Hepatocyte (in vitro differentiated cells): ENCODE data around the gene ALX4. TPM values are rescaled to one million over a fixed set of nuclear protein-coding genes. Genes with fewer than 3 reads are reported as not detected.

Experiments used
- DNase-seq: peaks from one replicate; pipeline ENCODE4 v3.0.0-alpha.2; 2016; ENCODE audit warnings: low spot score
- H2AFZ ChIP-seq: fragments of 200-600 bp; sonication (generic); 2 replicates; pipeline ENCODE4 v1.6.0; 2016; ENCODE audit warnings: antibody characterized with exemption, mild to moderate bottlenecking
- H3K27ac ChIP-seq: fragments of 200-600 bp; sonication (generic); 2 replicates; pipeline ENCODE4 v1.5.1; 2016; ENCODE audit warnings: mild to moderate bottlenecking
- H3K27me3 ChIP-seq: fragments of 200-600 bp; sonication (generic); 2 replicates; pipeline ENCODE4 v1.6.1; 2016
- H3K36me3 ChIP-seq: fragments of 200-600 bp; sonication (generic); replicated peaks from 2 replicates; pipeline ENCODE4 v1.5.1; 2016; ENCODE audit warnings: low read depth; ENCODE audit not compliant: insufficient read depth
- H3K4me1 ChIP-seq: fragments of 200-600 bp; sonication (generic); 2 replicates; pipeline ENCODE4 v1.5.1; 2016; ENCODE audit warnings: mild to moderate bottlenecking, moderate library complexity; ENCODE audit not compliant: insufficient read depth
- H3K4me2 ChIP-seq: fragments of 200-600 bp; sonication (generic); 2 replicates; pipeline ENCODE4 v1.6.0; 2016
- H3K4me3 ChIP-seq: fragments of 200-600 bp; sonication (generic); 2 replicates; pipeline ENCODE4 v1.5.1; 2016; ENCODE audit warnings: mild to moderate bottlenecking
- H3K79me2 ChIP-seq: fragments of 200-600 bp; sonication (generic); 2 replicates; pipeline ENCODE4 v1.6.0; 2017; ENCODE audit warnings: mild to moderate bottlenecking
- H3K9me2 ChIP-seq: fragments of 200-600 bp; sonication (generic); replicated peaks from 2 replicates; pipeline ENCODE4 v1.6.0; 2017; ENCODE audit warnings: mild to moderate bottlenecking; ENCODE audit not compliant: insufficient read depth
- H3K9me3 ChIP-seq: fragments of 200-600 bp; sonication (generic); 2 replicates; pipeline ENCODE4 v1.5.1; 2016; ENCODE audit warnings: low read depth, mild to moderate bottlenecking
- H4K20me1 ChIP-seq: fragments of 200-600 bp; sonication (generic); 2 replicates; pipeline ENCODE4 v1.6.0; 2016; ENCODE audit warnings: mild to moderate bottlenecking; ENCODE audit not compliant: insufficient read depth, poor library complexity, severe bottlenecking
- EZH2 ChIP-seq: fragments of 200-600 bp; sonication (generic); IDR thresholded peaks from 2 replicates; pipeline ENCODE4 v1.6.1; 2016; ENCODE audit warnings: antibody characterized with exemption, mild to moderate bottlenecking, borderline replicate concordance
- EZH2phosphoT487 ChIP-seq: fragments of 200-600 bp; sonication (generic); IDR thresholded peaks from one replicate; pipeline ENCODE4 v1.6.1; 2018; ENCODE audit warnings: antibody characterized with exemption, mild to moderate bottlenecking, low read depth, moderate library complexity; ENCODE audit not compliant: unreplicated experiment, severe bottlenecking
- WGBS: methylation state at CpG from one replicate; pipeline ENCODE4 v1.1.6; 2016; ENCODE audit warnings: low lambda C conversion rate; ENCODE audit errors: missing lambda C conversion rate; 5-methylcytosine and 5-hydroxymethylcytosine counted together
- polyA plus RNA-seq: library from polyadenylated mRNA; unstranded; fragments of >200 nt; fragmentation: Nextera tagmentation; extraction: Ambion mirVana; gene quantifications from 2 replicates; pipeline ENCODE4 v1.2.1, GENCODE V29; 2016
- total RNA-seq: library from RNA; depleted of rRNA; stranded (reverse); fragments of >200 nt; gene quantifications from 2 replicates; pipeline ENCODE4 v1.2.3, GENCODE V29; 2014
- TF ChIP-seq, protein P1 (sequence below): fragments of 200-600 bp; sonication (generic); IDR thresholded peaks from 2 replicates; pipeline ENCODE4 v1.5.1; 2016; ENCODE audit warnings: antibody characterized with exemption, mild to moderate bottlenecking; ENCODE audit not compliant: poor library complexity

ALX4 gene
- total and polyA plus RNA-seq, 2 experiments from 2014 or later: 1.3 to 3.8 TPM

DNA sequence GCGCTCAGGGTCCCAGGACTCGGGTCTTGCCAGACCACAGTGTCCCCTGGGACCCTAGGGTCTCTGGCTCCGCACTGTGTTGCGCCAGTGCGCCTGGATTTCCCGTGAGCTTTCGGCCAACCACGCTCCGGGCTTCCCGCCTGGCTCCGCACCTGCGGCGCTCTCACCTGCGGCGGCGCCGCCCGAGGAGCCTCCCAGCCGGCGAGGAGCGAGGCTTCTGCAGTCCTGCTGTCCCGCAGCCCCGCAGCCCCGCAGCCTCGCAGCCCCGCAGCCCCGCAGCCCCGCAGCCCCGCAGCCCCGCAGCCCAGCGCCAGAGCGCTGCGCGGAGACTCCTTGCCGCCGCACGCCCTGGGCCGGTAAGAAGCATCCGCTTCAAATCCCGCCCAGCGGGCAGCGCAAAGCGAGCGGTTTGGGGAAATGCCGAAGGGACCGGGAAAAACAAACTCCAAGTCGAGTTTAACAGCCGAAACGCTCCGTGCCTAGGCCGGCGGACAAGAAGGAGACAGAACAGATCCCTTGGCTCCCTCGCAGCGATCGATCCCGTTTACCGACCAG is 939 bp downstream of the ALX4 start:
- H4K20me1 ChIP-seq: no peaks in the 10 kb centered on the region
- H2AFZ ChIP-seq: peak overlapping the region; percentile 31
- H3K9me2 ChIP-seq: no peaks in the 10 kb centered on the region
- no peak for DNase-seq
- peak overlapping the region; percentile 36 for H3K4me3 ChIP-seq
- peaks cover 99% of the 10 kb centered on the region for H3K27me3 ChIP-seq
- H3K9me3 ChIP-seq: no peaks in the 10 kb centered on the region
- WGBS: 3% methylated on average over 43 of the region's 57 CpGs
- TF ChIP-seq, protein P1, sequence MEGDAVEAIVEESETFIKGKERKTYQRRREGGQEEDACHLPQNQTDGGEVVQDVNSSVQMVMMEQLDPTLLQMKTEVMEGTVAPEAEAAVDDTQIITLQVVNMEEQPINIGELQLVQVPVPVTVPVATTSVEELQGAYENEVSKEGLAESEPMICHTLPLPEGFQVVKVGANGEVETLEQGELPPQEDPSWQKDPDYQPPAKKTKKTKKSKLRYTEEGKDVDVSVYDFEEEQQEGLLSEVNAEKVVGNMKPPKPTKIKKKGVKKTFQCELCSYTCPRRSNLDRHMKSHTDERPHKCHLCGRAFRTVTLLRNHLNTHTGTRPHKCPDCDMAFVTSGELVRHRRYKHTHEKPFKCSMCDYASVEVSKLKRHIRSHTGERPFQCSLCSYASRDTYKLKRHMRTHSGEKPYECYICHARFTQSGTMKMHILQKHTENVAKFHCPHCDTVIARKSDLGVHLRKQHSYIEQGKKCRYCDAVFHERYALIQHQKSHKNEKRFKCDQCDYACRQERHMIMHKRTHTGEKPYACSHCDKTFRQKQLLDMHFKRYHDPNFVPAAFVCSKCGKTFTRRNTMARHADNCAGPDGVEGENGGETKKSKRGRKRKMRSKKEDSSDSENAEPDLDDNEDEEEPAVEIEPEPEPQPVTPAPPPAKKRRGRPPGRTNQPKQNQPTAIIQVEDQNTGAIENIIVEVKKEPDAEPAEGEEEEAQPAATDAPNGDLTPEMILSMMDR: no peak
- no peak for TF ChIP-seq EZH2
- peak overlapping the region; percentile 92 for H3K4me2 ChIP-seq
- H3K4me1 ChIP-seq: peaks cover 35% of the 10 kb centered on the region
- peak overlapping the region; percentile 63 for H3K27ac ChIP-seq
- no peaks in the 10 kb centered on the region for H3K79me2 ChIP-seq
- no peaks in the 10 kb centered on the region for H3K36me3 ChIP-seq

DNA sequence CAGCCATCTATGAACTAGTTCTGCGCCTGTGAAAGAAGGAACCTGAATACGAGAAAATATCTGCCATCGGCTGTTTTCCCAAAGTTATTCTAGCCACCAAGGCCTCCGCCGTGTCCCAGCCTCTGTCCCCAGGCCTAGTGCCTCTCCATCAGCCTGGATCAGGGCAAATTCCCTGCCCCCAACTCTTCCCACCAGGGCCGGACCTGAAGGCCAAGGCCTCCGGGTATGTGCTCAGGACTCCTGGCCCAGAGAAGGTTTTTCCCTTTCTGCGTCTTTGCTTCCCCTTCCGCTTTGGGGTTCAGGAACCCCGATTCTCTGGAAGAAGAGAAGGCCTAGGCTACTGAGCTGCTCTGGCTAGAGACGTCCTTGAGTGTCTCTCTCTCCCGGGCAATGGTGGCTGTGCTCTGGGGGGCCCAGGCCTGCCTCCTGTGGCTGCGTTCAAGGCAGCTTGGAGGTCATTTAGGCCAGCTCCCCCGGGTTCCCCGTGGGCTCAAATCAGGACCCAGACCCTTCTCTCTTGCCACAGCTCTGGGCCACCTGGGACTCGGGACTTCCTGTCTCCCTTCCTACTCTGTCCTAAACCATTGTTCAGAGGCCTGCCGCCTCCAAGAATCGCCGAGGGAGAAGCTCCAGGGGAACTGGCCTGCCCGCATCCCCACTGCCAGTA is 1.6 kb downstream of the ALX4 start:
- H3K9me2 ChIP-seq: no peaks in the 10 kb centered on the region
- peaks cover 99% of the 10 kb centered on the region for H3K27me3 ChIP-seq
- H3K27ac ChIP-seq: no peak overlapping the region
- H3K4me2 ChIP-seq: peak overlapping the region; percentile 92
- H3K79me2 ChIP-seq: no peaks in the 10 kb centered on the region
- no peak for DNase-seq
- no peak overlapping the region for H3K4me3 ChIP-seq
- no peak overlapping the region for H2AFZ ChIP-seq
- peaks cover 35% of the 10 kb centered on the region for H3K4me1 ChIP-seq
- H3K9me3 ChIP-seq: no peaks in the 10 kb centered on the region
- WGBS: 50% methylated on average over 20 of the region's 20 CpGs
- H3K36me3 ChIP-seq: no peaks in the 10 kb centered on the region
- H4K20me1 ChIP-seq: no peaks in the 10 kb centered on the region
- TF ChIP-seq EZH2 (no peak), EZH2phosphoT487 (no peak)
- TF ChIP-seq, protein P1: no peak

DNA sequence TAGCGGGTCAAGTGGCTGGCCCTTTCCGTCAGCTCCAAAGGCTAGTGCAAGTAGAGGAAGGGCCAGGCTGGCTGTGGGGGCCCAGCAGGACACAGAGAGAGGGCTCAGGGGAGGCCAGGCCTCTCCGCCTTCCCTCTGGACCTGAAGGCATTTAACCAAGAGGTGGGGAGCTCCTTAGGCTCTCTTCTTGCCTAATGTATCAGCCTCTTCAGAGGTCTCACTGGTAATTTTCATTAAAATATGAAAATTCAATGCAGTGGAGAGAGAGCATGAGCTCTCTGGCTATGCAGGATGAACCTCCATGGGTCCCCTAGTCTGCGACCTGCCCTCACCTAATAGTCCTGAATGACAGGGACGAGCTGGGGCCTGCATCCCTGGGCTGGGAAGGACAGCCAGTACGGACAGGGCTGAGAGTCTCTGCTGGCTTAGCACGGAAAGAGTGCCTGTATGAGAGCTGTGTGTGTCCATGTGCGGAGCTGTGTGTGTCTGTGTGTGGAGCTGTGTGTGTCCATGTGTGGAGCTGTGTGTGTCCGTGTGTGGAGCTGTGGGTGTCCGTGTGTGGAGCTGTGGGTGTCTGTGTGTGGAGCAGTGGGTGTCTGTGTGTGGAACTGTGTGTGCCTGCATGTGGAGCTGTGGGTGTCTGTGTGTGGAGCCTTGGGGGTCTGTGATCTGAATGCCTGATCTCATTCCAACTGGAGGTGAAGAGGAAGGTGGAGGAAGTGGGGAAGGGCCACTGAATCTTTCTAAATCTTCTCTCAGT is 2.4 kb downstream of the ALX4 start:
- DNase-seq: no peak
- H3K4me3 ChIP-seq: no peak overlapping the region
- peak overlapping the region; percentile 92 for H3K4me2 ChIP-seq
- no peaks in the 10 kb centered on the region for H3K36me3 ChIP-seq
- no peak for TF ChIP-seq EZH2
- TF ChIP-seq EZH2phosphoT487: no peak
- TF ChIP-seq, protein P1: no peak
- 81% methylated on average over 10 of the region's 10 CpGs for WGBS
- no peaks in the 10 kb centered on the region for H3K9me3 ChIP-seq
- no peaks in the 10 kb centered on the region for H3K9me2 ChIP-seq
- no peak overlapping the region for H3K27ac ChIP-seq
- H4K20me1 ChIP-seq: no peaks in the 10 kb centered on the region
- H3K4me1 ChIP-seq: peaks cover 35% of the 10 kb centered on the region
- no peak overlapping the region for H2AFZ ChIP-seq
- H3K79me2 ChIP-seq: no peaks in the 10 kb centered on the region
- H3K27me3 ChIP-seq: peaks cover 99% of the 10 kb centered on the region
